Large intestine (tissue), 3 donors: ENCODE data around the gene TMEM232. TPM values are rescaled to one million over a fixed set of nuclear protein-coding genes. Genes with fewer than 3 reads are reported as not detected.
"Not testable (repeated sequence)": the region's sequence is repeated elsewhere in the genome, so short reads cannot be mapped to it uniquely, and the experiment has no call there.

ENCODE experiments used
- DNase-seq, 2 donors: peaks; one replicate each; pipeline versions ENCODE4 v3.0.0 to v3.0.0-alpha.2; 2013
- H3K27ac ChIP-seq: one replicate; pipeline ENCODE4 v1.5.1; 2013; ENCODE audit warnings: low read length
- H3K27me3 ChIP-seq: 2 replicates; pipeline ENCODE4 v1.6.1; 2013; ENCODE audit warnings: low read length; ENCODE audit not compliant: control insufficient read depth, insufficient read depth
- H3K36me3 ChIP-seq: 2 replicates; pipeline ENCODE4 v1.6.1; 2013; ENCODE audit warnings: low read length; ENCODE audit not compliant: control insufficient read depth, insufficient read depth
- H3K4me1 ChIP-seq: one replicate; pipeline ENCODE4 v1.6.1; 2013; ENCODE audit warnings: low read length; ENCODE audit not compliant: control insufficient read depth, insufficient read depth
- H3K4me3 ChIP-seq: one replicate; pipeline ENCODE4 v1.5.1; 2013; ENCODE audit warnings: low read length
- H3K9me3 ChIP-seq: one replicate; pipeline ENCODE4 v1.6.1; 2013; ENCODE audit warnings: mild to moderate bottlenecking, low read depth, low read length, moderate library complexity; ENCODE audit not compliant: control insufficient read depth
- WGBS: methylation state at CpG from one replicate; pipeline ENCODE4 v1.1.5; 2013; ENCODE audit warnings: low lambda C conversion rate; ENCODE audit not compliant: insufficient coverage; 5-methylcytosine and 5-hydroxymethylcytosine counted together
- polyA plus RNA-seq: library from polyadenylated mRNA; unstranded; fragments of 120-200 nt; gene quantifications from one replicate; pipeline ENCODE4 v1.2.1, GENCODE V29; 2013

Gene TMEM232
- polyA plus RNA-seq, 1 donor: 2.2 TPM

- Histone ChIP-seq H3K36me3 (no peaks in the 10 kb centered on the region), H3K9me3 (no peaks in the 10 kb centered on the region), H3K4me3 (no peak overlapping the region), H3K27me3 (no peaks in the 10 kb centered on the region), H3K27ac (no peak overlapping the region), H3K4me1 (no peaks in the 10 kb centered on the region)
- no CpG with 5 or more reads among the region's 3 CpGs for WGBS
- no peak for DNase-seq
Observed at GRCh38 chr5:110707260-110707844, 19.1 kb downstream of the TMEM232 start.

GRCh38 chr5:110705349-110705748 lies 21.1 kb downstream of the TMEM232 start:
- Histone ChIP-seq H3K4me1 (no peaks in the 10 kb centered on the region), H3K27ac (no peak overlapping the region), H3K27me3 (no peaks in the 10 kb centered on the region), H3K36me3 (no peaks in the 10 kb centered on the region), H3K4me3 (no peak overlapping the region), H3K9me3 (no peaks in the 10 kb centered on the region)
- no peak for DNase-seq

GRCh38 chr5:110703481-110703880 lies 23.0 kb downstream of the TMEM232 start:
- H3K36me3 ChIP-seq: no peaks in the 10 kb centered on the region
- no peak overlapping the region for H3K27ac ChIP-seq
- H3K9me3 ChIP-seq: no peaks in the 10 kb centered on the region
- no peak overlapping the region for H3K4me3 ChIP-seq
- WGBS: no CpG with 5 or more reads among the region's 2 CpGs
- H3K27me3 ChIP-seq: no peaks in the 10 kb centered on the region
- DNase-seq: no peak
- H3K4me1 ChIP-seq: no peaks in the 10 kb centered on the region

- no peak overlapping the region for H3K4me3 ChIP-seq
- no peaks in the 10 kb centered on the region for H3K4me1 ChIP-seq
- DNase-seq: no peak
- WGBS: 83% methylated on average over 1 of the region's 3 CpGs
- H3K36me3 ChIP-seq: no peaks in the 10 kb centered on the region
- no peaks in the 10 kb centered on the region for H3K27me3 ChIP-seq
- no peaks in the 10 kb centered on the region for H3K9me3 ChIP-seq
- H3K27ac ChIP-seq: no peak overlapping the region
Observed at GRCh38 chr5:110702704-110703103, 23.8 kb downstream of the TMEM232 start.

DNA sequence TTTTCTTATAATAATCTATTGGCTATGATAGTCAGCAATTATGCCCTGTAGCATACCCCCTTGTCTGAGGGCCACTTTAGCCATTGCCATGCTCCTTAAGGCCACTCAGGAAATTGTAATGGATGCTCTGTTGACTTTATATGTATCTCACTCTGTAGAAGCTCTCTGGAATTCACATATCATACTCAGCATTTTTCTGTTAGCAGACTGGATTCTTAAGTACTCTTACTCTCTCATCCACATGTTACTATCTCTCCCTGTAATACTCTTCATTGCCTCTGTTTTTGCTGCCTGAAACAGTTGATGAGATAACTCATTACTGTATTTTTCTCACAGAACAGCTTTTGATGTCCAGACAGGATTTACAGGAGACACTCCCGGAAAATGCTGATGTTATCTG lies 24.2 kb downstream of the TMEM232 start:
- no CpG with 5 or more reads among the region's 1 CpG for WGBS
- H3K4me1 ChIP-seq: no peaks in the 10 kb centered on the region
- DNase-seq: no peak
- no peak overlapping the region for H3K4me3 ChIP-seq
- H3K36me3 ChIP-seq: no peaks in the 10 kb centered on the region
- H3K27ac ChIP-seq: no peak overlapping the region
- no peaks in the 10 kb centered on the region for H3K9me3 ChIP-seq
- no peaks in the 10 kb centered on the region for H3K27me3 ChIP-seq

- H3K36me3 ChIP-seq, H3K4me1 ChIP-seq, H3K27me3 ChIP-seq, H3K4me3 ChIP-seq, H3K27ac ChIP-seq, DNase-seq, H3K9me3 ChIP-seq: not testable (repeated sequence)
- WGBS: no CpG with 5 or more reads among the region's 5 CpGs
Observed at GRCh38 chr5:110692669-110693068, 33.8 kb downstream of the TMEM232 start.

GRCh38 chr5:110690587-110690986 lies 35.9 kb downstream of the TMEM232 start:
- DNase-seq, H3K27ac ChIP-seq, H3K4me3 ChIP-seq, H3K9me3 ChIP-seq, H3K27me3 ChIP-seq, H3K4me1 ChIP-seq, H3K36me3 ChIP-seq: not testable (repeated sequence)
- WGBS: no CpG with 5 or more reads among the region's 1 CpG

DNA sequence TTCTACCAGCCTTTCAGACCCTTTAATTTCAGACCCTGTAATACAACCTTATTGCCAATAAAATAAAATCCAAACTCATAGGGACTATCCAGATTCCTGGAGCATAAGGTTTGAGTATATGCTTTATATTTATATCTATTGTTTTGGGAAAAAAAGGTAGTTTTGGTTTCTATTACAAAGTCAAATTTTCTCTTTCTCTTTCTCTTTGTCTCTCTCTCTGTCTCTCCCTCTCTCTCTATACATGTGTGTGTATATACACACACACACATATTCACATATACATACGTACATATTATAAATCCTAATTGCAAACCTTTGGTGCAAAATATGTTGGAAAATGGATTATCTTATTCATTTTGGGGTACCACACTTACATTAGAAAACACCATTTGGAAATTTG lies 39.0 kb downstream of the TMEM232 start:
- no peaks in the 10 kb centered on the region for H3K4me1 ChIP-seq
- no peaks in the 10 kb centered on the region for H3K36me3 ChIP-seq
- no peak overlapping the region for H3K4me3 ChIP-seq
- no CpG with 5 or more reads among the region's 1 CpG for WGBS
- H3K27ac ChIP-seq: no peak overlapping the region
- no peaks in the 10 kb centered on the region for H3K27me3 ChIP-seq
- DNase-seq: no peak
- no peaks in the 10 kb centered on the region for H3K9me3 ChIP-seq

GRCh38 chr5:110686270-110686669 lies 40.2 kb downstream of the TMEM232 start:
- WGBS: no CpG with 5 or more reads among the region's 2 CpGs

DNA sequence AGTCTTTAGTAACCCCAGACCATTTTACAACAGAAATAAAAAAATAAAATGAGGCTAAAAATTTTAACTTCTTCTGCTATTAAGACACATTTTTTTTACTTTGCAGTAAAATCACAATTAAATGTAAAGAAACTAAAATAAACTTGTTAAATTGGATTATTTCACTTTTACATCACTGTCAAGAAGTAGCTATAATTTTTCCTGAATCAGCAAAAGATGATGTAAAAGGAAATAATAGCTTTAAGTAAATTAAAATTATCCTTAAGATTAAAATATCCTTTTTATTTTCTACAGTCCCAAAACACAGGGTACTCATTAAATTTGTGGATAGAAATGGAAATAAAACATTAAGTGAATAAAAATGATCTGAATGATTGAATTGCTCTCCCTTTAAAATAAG lies 44.5 kb downstream of the TMEM232 start:
- Histone ChIP-seq H3K27me3 (no peaks in the 10 kb centered on the region), H3K36me3 (no peaks in the 10 kb centered on the region), H3K4me3 (no peak overlapping the region), H3K4me1 (no peaks in the 10 kb centered on the region), H3K9me3 (no peaks in the 10 kb centered on the region), H3K27ac (no peak overlapping the region)
- DNase-seq: no peak

More at GRCh38 chr5:110686270-110686669, 40.2 kb downstream of the TMEM232 start:
- Histone ChIP-seq H3K9me3 (no peaks in the 10 kb centered on the region), H3K27me3 (no peaks in the 10 kb centered on the region), H3K4me1 (no peaks in the 10 kb centered on the region), H3K4me3 (no peak overlapping the region), H3K36me3 (no peaks in the 10 kb centered on the region), H3K27ac (no peak overlapping the region)
- DNase-seq: no peak

DNA sequence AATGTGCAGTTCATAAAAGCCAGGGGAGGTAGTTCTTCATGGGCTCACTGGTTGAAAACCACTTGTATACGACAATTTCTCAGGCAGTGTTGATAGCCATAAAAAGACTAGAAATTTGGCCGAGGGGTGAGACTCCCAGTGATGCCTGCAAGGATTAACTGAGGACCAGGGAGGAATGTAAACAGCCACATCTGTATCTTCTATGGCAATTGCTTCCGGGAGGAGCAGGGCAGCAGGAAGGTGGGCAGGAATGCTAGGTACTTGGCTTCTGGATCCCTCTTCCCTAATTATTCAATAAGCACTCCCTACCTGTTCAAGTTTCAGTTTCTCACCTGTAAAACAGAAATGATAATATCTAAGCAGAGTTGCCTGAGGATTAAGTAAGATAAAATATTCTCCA lies 45.4 kb downstream of the TMEM232 start:
- Histone ChIP-seq H3K9me3 (no peaks in the 10 kb centered on the region), H3K36me3 (no peaks in the 10 kb centered on the region), H3K4me1 (no peaks in the 10 kb centered on the region), H3K4me3 (no peak overlapping the region), H3K27ac (no peak overlapping the region), H3K27me3 (no peaks in the 10 kb centered on the region)
- DNase-seq: no peak
- WGBS: 60% methylated on average over 1 of the region's 3 CpGs
